ENCODE data around the gene OTOG.

Gene OTOG

DNA sequence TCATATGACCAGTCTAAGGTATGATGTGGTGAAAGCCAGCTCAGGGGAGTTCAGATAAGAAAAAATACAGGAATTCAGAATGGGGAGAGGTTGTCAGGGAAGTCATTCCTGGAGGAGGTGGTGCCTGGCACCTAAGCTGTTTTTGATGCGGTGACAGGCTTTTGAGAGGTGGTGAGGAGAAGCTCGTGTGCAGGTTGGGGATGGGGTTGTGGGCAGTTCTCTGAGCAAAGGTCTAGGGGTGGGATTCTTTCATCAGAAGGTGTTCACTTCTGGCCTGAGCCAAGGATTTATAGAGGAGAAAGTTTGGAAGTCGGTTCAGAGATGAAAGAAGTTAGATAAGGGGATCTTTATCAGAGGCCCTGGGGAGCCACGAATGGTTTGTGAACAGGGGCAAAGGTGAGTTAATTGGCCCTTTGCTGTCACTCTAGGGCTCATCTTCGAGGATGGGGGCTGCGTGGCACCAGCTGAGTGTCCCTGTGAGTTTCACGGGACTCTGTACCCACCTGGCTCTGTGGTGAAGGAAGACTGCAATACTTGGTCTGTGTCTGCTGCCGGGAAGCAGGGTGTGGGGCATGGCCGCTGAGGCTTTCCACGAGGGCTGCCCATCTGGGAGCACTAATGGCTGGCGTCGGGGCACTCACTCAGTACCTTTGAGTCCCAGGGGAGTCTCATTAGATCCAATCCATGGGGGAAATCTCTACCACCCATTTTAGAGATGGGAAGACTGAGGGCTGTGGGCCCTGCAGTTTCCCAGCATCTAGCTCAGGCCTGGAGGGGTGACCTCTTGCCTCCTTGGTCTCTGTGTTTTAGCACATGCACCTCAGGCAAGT, 13.4 kb downstream of the OTOG start:
- ATAC-seq (ENCODE audit: insufficient read depth, low read depth): no peak
- no peak overlapping the region for H3K27ac ChIP-seq (ENCODE audit: low read length)
- H3K9me3 ChIP-seq (ENCODE audit: insufficient read depth, low read length, severe bottlenecking): no peaks in the 10 kb centered on the region
- no peak overlapping the region for H3K4me2 ChIP-seq (ENCODE audit: insufficient read depth, low read length)
- no peak overlapping the region for H3K9ac ChIP-seq (ENCODE audit: low read depth, low read length)
- H2AFZ ChIP-seq (ENCODE audit: low read depth, low read length): no peak overlapping the region
- no peaks in the 10 kb centered on the region for H3K79me2 ChIP-seq (ENCODE audit: insufficient read depth, low read length)
- H4K20me1 ChIP-seq (ENCODE audit: insufficient read depth, low read length): no peaks in the 10 kb centered on the region
- H3K4me1 ChIP-seq (ENCODE audit: insufficient read depth, low read length): no peaks in the 10 kb centered on the region
- DNase-seq: no peak
- H3K27me3 ChIP-seq (ENCODE audit: insufficient read depth, low read length, poor library complexity): peaks cover 10% of the 10 kb centered on the region
- no peaks in the 10 kb centered on the region for H3K36me3 ChIP-seq (ENCODE audit: insufficient read depth, low read length)
- no peak for TF ChIP-seq EZH2 (IDR thresholded peaks at IDR 0.05; ENCODE audit: borderline replicate concordance, low read depth, low read length, severe bottlenecking)
- TF ChIP-seq, protein P1, sequence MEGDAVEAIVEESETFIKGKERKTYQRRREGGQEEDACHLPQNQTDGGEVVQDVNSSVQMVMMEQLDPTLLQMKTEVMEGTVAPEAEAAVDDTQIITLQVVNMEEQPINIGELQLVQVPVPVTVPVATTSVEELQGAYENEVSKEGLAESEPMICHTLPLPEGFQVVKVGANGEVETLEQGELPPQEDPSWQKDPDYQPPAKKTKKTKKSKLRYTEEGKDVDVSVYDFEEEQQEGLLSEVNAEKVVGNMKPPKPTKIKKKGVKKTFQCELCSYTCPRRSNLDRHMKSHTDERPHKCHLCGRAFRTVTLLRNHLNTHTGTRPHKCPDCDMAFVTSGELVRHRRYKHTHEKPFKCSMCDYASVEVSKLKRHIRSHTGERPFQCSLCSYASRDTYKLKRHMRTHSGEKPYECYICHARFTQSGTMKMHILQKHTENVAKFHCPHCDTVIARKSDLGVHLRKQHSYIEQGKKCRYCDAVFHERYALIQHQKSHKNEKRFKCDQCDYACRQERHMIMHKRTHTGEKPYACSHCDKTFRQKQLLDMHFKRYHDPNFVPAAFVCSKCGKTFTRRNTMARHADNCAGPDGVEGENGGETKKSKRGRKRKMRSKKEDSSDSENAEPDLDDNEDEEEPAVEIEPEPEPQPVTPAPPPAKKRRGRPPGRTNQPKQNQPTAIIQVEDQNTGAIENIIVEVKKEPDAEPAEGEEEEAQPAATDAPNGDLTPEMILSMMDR (IDR thresholded peaks at IDR 0.05; ENCODE audit: borderline replicate concordance, extremely low read depth, low read length, poor library complexity, severe bottlenecking): no peak
- no peak overlapping the region for H3K4me3 ChIP-seq (ENCODE audit: low read depth in 1 of 2, low read length in 2 of 2)

DNA sequence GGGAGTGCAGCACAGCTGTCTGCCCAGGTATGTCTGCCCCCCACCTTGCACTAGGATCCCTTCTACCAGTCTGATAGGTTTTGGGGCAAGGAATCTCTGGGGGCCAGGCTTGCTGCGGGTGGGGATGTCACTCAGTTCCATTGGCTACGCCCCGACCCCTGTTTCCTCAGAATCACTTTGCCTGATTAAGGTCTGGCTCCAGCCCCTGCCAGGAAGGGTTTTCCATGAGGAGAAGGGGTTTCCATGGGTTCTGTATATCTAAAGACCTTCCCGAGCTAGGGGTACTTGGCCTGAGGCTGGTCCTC, 14.0 kb downstream of the OTOG start:
- no peak for TF ChIP-seq EZH2 (IDR thresholded peaks at IDR 0.05; ENCODE audit: borderline replicate concordance, low read depth, low read length, severe bottlenecking)
- TF ChIP-seq, protein P1 (IDR thresholded peaks at IDR 0.05; ENCODE audit: borderline replicate concordance, extremely low read depth, low read length, poor library complexity, severe bottlenecking): no peak
- H3K27ac ChIP-seq (ENCODE audit: low read length): no peak overlapping the region

DNA sequence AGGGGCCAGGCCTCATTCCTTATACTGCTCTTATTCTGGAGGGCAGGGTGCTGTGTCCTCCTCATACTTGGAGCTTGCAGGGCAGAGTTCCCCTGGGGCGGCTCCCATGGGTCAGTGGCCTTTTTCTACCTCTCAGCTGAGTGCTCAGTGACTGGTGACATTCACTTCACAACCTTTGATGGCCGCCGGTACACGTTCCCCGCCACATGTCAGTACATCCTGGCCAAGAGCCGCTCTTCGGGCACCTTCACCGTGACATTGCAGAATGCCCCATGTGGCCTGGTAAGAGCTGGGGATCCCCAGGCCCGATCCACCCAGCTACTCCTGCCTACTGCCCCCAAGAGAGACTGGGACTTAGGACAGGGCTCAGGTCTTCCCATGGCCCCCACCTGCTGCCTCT, 14.5 kb downstream of the OTOG start:
- TF ChIP-seq EZH2 (IDR thresholded peaks at IDR 0.05; ENCODE audit: borderline replicate concordance, low read depth, low read length, severe bottlenecking): no peak
- TF ChIP-seq, protein P1 (IDR thresholded peaks at IDR 0.05; ENCODE audit: borderline replicate concordance, extremely low read depth, low read length, poor library complexity, severe bottlenecking): no peak
- Histone ChIP-seq H3K27me3 (ENCODE audit: insufficient read depth, low read length, poor library complexity) (peaks cover 3% of the 10 kb centered on the region), H3K27ac (ENCODE audit: low read length) (no peak overlapping the region), H3K9me3 (ENCODE audit: insufficient read depth, low read length, severe bottlenecking) (no peaks in the 10 kb centered on the region), H4K20me1 (ENCODE audit: insufficient read depth, low read length) (no peaks in the 10 kb centered on the region), H3K4me3 (ENCODE audit: low read depth in 1 of 2, low read length in 2 of 2) (no peak overlapping the region), H2AFZ (ENCODE audit: low read depth, low read length) (no peak overlapping the region), H3K79me2 (ENCODE audit: insufficient read depth, low read length) (no peaks in the 10 kb centered on the region), H3K36me3 (ENCODE audit: insufficient read depth, low read length) (no peaks in the 10 kb centered on the region), H3K4me2 (ENCODE audit: insufficient read depth, low read length) (no peak overlapping the region), H3K9ac (ENCODE audit: low read depth, low read length) (no peak overlapping the region), H3K4me1 (ENCODE audit: insufficient read depth, low read length) (no peaks in the 10 kb centered on the region)
- DNase-seq (no peak), ATAC-seq (ENCODE audit: insufficient read depth, low read depth) (no peak)

More for the DNA sequence above, 14.0 kb downstream of the OTOG start:
- DNase-seq (no peak), ATAC-seq (ENCODE audit: insufficient read depth, low read depth) (no peak)
- Histone ChIP-seq H3K27me3 (ENCODE audit: insufficient read depth, low read length, poor library complexity) (peaks cover 8% of the 10 kb centered on the region), H3K4me2 (ENCODE audit: insufficient read depth, low read length) (no peak overlapping the region), H3K9ac (ENCODE audit: low read depth, low read length) (no peak overlapping the region), H3K79me2 (ENCODE audit: insufficient read depth, low read length) (no peaks in the 10 kb centered on the region), H3K36me3 (ENCODE audit: insufficient read depth, low read length) (no peaks in the 10 kb centered on the region), H3K9me3 (ENCODE audit: insufficient read depth, low read length, severe bottlenecking) (no peaks in the 10 kb centered on the region), H3K4me3 (ENCODE audit: low read depth in 1 of 2, low read length in 2 of 2) (no peak overlapping the region), H4K20me1 (ENCODE audit: insufficient read depth, low read length) (no peaks in the 10 kb centered on the region), H3K4me1 (ENCODE audit: insufficient read depth, low read length) (no peaks in the 10 kb centered on the region), H2AFZ (ENCODE audit: low read depth, low read length) (no peak overlapping the region)
